Tibial nerve (tissue), 4 donors: ENCODE data around the gene ZNF891.

Experiments used
- EP300 ChIP-seq, 2 donors: sonication (generic); formaldehyde crosslinking; IDR thresholded peaks; one replicate each; pipeline ENCODE4 v1.6.1; 2017; ENCODE audit warnings: antibody characterized with exemption in 2 of 2, mild to moderate bottlenecking in 1 of 2
- POLR2A ChIP-seq, 2 donors: fragments of 450-650 bp; IDR thresholded peaks; one replicate each; pipeline ENCODE4 v1.6.1; 2017; ENCODE audit warnings: antibody characterized with exemption in 2 of 2, mild to moderate bottlenecking in 2 of 2, moderate library complexity in 2 of 2
- TF ChIP-seq, protein P1 (sequence below), 5 experiments: fragments of 200-600 bp in 3 of 5; fragments of 450-650 bp in 2 of 5; sonication (generic) in 3 of 5; IDR thresholded peaks; one replicate each; pipeline ENCODE4 v1.5.1; 2016 to 2019; ENCODE audit warnings: antibody characterized with exemption in 5 of 5, mild to moderate bottlenecking in 3 of 5, moderate library complexity in 2 of 5

DNA sequence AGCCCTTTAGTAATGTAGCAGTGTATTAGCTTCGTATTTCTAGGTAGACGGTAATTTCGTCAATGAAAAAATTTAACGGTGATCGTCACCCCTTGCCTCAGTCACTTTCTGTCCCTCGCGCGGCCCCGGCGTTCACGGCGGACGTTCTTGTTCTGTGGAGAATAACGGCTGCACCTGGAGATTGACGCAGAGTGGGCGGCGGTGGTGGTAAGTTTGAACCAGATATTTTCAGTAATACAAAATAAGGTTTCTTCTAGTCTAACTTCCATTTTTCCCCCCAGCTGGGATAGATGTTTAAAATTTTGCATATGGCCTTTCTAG, 694 bp upstream of the ZNF891 start:
- TF ChIP-seq POLR2A (IDR thresholded peaks at IDR 0.05) (no peak), EP300 (IDR thresholded peaks at IDR 0.05) (peak in 1 of 2 donors; percentile 18)
- TF ChIP-seq, protein P1, sequence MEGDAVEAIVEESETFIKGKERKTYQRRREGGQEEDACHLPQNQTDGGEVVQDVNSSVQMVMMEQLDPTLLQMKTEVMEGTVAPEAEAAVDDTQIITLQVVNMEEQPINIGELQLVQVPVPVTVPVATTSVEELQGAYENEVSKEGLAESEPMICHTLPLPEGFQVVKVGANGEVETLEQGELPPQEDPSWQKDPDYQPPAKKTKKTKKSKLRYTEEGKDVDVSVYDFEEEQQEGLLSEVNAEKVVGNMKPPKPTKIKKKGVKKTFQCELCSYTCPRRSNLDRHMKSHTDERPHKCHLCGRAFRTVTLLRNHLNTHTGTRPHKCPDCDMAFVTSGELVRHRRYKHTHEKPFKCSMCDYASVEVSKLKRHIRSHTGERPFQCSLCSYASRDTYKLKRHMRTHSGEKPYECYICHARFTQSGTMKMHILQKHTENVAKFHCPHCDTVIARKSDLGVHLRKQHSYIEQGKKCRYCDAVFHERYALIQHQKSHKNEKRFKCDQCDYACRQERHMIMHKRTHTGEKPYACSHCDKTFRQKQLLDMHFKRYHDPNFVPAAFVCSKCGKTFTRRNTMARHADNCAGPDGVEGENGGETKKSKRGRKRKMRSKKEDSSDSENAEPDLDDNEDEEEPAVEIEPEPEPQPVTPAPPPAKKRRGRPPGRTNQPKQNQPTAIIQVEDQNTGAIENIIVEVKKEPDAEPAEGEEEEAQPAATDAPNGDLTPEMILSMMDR (IDR thresholded peaks at IDR 0.05) = no peak
